ENCODE data around the gene TOGARAM1. TPM values are rescaled to one million over a fixed set of nuclear protein-coding genes. Genes with fewer than 3 reads are reported as not detected.
"Not testable (repeated sequence)": the region's sequence is repeated elsewhere in the genome, so short reads cannot be mapped to it uniquely, and the experiment has no call there.

TOGARAM1 gene
- total RNA-seq, 1 donor from 2014 or later, result 20.0 TPM

GRCh38 chr14:45073231-45073879, 111.4 kb downstream of the TOGARAM1 start:
- ATAC-seq (ENCODE audit: poor library complexity) (no peak), DNase-seq (no peak)
- intact Hi-C loops (cut with DNase I), result no loop called here

- DNase-seq (no peak), ATAC-seq (ENCODE audit: poor library complexity) (no peak)
- intact Hi-C loops (cut with DNase I), result no loop called here
These were observed 116.3 kb downstream of the TOGARAM1 start for GRCh38 chr14:45078323-45078722.

- DNase-seq; intact Hi-C loops (cut with DNase I); ATAC-seq (ENCODE audit: poor library complexity): not testable (repeated sequence)
These were observed 118.5 kb downstream of the TOGARAM1 start for GRCh38 chr14:45080416-45080968.

GRCh38 chr14:45081096-45081495, 119.1 kb downstream of the TOGARAM1 start:
- ATAC-seq (ENCODE audit: poor library complexity); DNase-seq; intact Hi-C loops (cut with DNase I): not testable (repeated sequence)

- no peak for ATAC-seq (ENCODE audit: poor library complexity)
- intact Hi-C loops (cut with DNase I), result no loop called here
These were observed 120.4 kb downstream of the TOGARAM1 start for GRCh38 chr14:45082420-45082819.

GRCh38 chr14:45083617-45083975, 121.6 kb downstream of the TOGARAM1 start:
- DNase-seq (no peak), ATAC-seq (ENCODE audit: poor library complexity) (no peak)
- intact Hi-C loops (cut with DNase I), result no loop called here

More at GRCh38 chr14:45082420-45082819, 120.4 kb downstream of the TOGARAM1 start:
- DNase-seq, result no peak

- peak; percentile 97 for DNase-seq
- intact Hi-C loops (cut with DNase I), result no loop called here
- ATAC-seq (ENCODE audit: poor library complexity), result peak; percentile 99
These were observed 122.2 kb downstream of the TOGARAM1 start, which contains the start of gene PRPF39 for GRCh38 chr14:45083976-45084722. Gene PRPF39 (plus strand): TSS chr14:45084116. CDS start chr14:45095240, 11,124 bp downstream.

- intact Hi-C loops (cut with DNase I), result no loop called here
- ATAC-seq (ENCODE audit: poor library complexity) (no peak), DNase-seq (no peak)
These were observed 123.0 kb downstream of the TOGARAM1 start for GRCh38 chr14:45084946-45085346.

GRCh38 chr14:45089813-45090212, 127.8 kb downstream of the TOGARAM1 start:
- DNase-seq (no peak), ATAC-seq (ENCODE audit: poor library complexity) (no peak)
- intact Hi-C loops (cut with DNase I), result no loop called here

GRCh38 chr14:45091710-45092109, 129.7 kb downstream of the TOGARAM1 start:
- DNase-seq (no peak), ATAC-seq (ENCODE audit: poor library complexity) (no peak)
- intact Hi-C loops (cut with DNase I), result no loop called here

- intact Hi-C loops (cut with DNase I), result no loop called here
- DNase-seq (no peak), ATAC-seq (ENCODE audit: poor library complexity) (no peak)
These were observed 132.3 kb downstream of the TOGARAM1 start for GRCh38 chr14:45094275-45094674.

- intact Hi-C loops (cut with DNase I), result no loop called here
- ATAC-seq (ENCODE audit: poor library complexity), result no peak
- no peak for DNase-seq
These were observed 133.2 kb downstream of the TOGARAM1 start for GRCh38 chr14:45095143-45095542.

- intact Hi-C loops (cut with DNase I), result no loop called here
- no peak for DNase-seq
These were observed 134.2 kb downstream of the TOGARAM1 start for GRCh38 chr14:45096218-45096617.

GRCh38 chr14:45103806-45104205, 141.8 kb downstream of the TOGARAM1 start:
- ATAC-seq (ENCODE audit: poor library complexity), result no peak
- intact Hi-C loops (cut with DNase I), result no loop called here
- DNase-seq, result no peak

More at GRCh38 chr14:45096218-45096617, 134.2 kb downstream of the TOGARAM1 start:
- ATAC-seq (ENCODE audit: poor library complexity), result no peak

GRCh38 chr14:45104561-45104960, 142.6 kb downstream of the TOGARAM1 start:
- ATAC-seq (ENCODE audit: poor library complexity) (no peak), DNase-seq (no peak)
- intact Hi-C loops (cut with DNase I), result no loop called here

GRCh38 chr14:45112896-45113781, 151.1 kb downstream of the TOGARAM1 start:
- intact Hi-C loops (cut with DNase I), result no loop called here

GRCh38 chr14:45114327-45114726, 152.3 kb downstream of the TOGARAM1 start:
- no peak for ATAC-seq (ENCODE audit: poor library complexity)
- intact Hi-C loops (cut with DNase I), result no loop called here
- no peak for DNase-seq

More at GRCh38 chr14:45112896-45113781, 151.1 kb downstream of the TOGARAM1 start:
- ATAC-seq (ENCODE audit: poor library complexity), result no peak
- DNase-seq, result no peak

GRCh38 chr14:45118594-45118993, 156.6 kb downstream of the TOGARAM1 start:
- ATAC-seq (ENCODE audit: poor library complexity), result no peak
- no peak for DNase-seq
- intact Hi-C loops (cut with DNase I), result no loop called here

GRCh38 chr14:45120096-45120495, 158.1 kb downstream of the TOGARAM1 start:
- intact Hi-C loops (cut with DNase I), result no loop called here
- DNase-seq, result no peak
- ATAC-seq (ENCODE audit: poor library complexity), result no peak

All from Right ventricle myocardium superior (tissue), 1 donor.